Hematopoietic multipotent progenitor cell treated with erythropoietin and hydrocortisone succinate and interleukin-3 and kit ligand, for 15 days (in vitro differentiated cells): ENCODE results near the gene USP13.
"Not testable (repeated sequence)": the region's sequence is repeated elsewhere in the genome, so short reads cannot be mapped to it uniquely, and the experiment has no call there.

Experiments used
- DNase-seq: peaks from one replicate; pipeline ENCODE4 v3.0.0-alpha.2; 2015; ENCODE audit warnings: low spot score

Gene USP13

GRCh38 chr3:179738998-179739397, 86.2 kb downstream of the USP13 start:
- no peak for DNase-seq

- DNase-seq: no peak
These were observed 87.2 kb downstream of the USP13 start for GRCh38 chr3:179739816-179740594.

GRCh38 chr3:179743913-179744312, 91.1 kb downstream of the USP13 start:
- DNase-seq: no peak

GRCh38 chr3:179744667-179745066, 91.8 kb downstream of the USP13 start:
- DNase-seq: no peak

- DNase-seq: no peak
These were observed 92.2 kb downstream of the USP13 start for GRCh38 chr3:179745079-179745478.

GRCh38 chr3:179745716-179746115, 92.9 kb downstream of the USP13 start:
- no peak for DNase-seq

- DNase-seq: no peak
These were observed 98.0 kb downstream of the USP13 start for GRCh38 chr3:179750720-179751328.

- no peak for DNase-seq
These were observed 108.1 kb downstream of the USP13 start for GRCh38 chr3:179760944-179761343.

- DNase-seq: no peak
These were observed 112.6 kb downstream of the USP13 start for GRCh38 chr3:179765396-179765795.

GRCh38 chr3:179766416-179767133, 113.7 kb downstream of the USP13 start:
- no peak for DNase-seq

GRCh38 chr3:179768080-179768479, 115.2 kb downstream of the USP13 start:
- DNase-seq: no peak

GRCh38 chr3:179769411-179770247, 116.8 kb downstream of the USP13 start:
- DNase-seq: no peak

- DNase-seq: no peak
These were observed 119.0 kb downstream of the USP13 start for GRCh38 chr3:179771797-179772196.

- no peak for DNase-seq
These were observed 119.5 kb downstream of the USP13 start for GRCh38 chr3:179772297-179772696.

- no peak for DNase-seq
These were observed 122.7 kb downstream of the USP13 start for GRCh38 chr3:179775416-179776122.

- not testable (repeated sequence) for DNase-seq
These were observed 130.0 kb downstream of the USP13 start for GRCh38 chr3:179782841-179783240.

GRCh38 chr3:179788996-179789395, 136.2 kb downstream of the USP13 start:
- no peak for DNase-seq

- no peak for DNase-seq
These were observed 139.0 kb downstream of the USP13 start for GRCh38 chr3:179791793-179792192.

- DNase-seq: no peak
These were observed 141.5 kb downstream of the USP13 start for GRCh38 chr3:179794355-179794754.

- no peak for DNase-seq
These were observed 143.6 kb downstream of the USP13 start for GRCh38 chr3:179796421-179796820.

GRCh38 chr3:179797192-179797591, 144.4 kb downstream of the USP13 start:
- DNase-seq: no peak

- no peak for DNase-seq
These were observed 148.4 kb downstream of the USP13 start for GRCh38 chr3:179801263-179801662.
